Measurements from ENCODE around the gene ATMIN.

ATMIN gene

DNA sequence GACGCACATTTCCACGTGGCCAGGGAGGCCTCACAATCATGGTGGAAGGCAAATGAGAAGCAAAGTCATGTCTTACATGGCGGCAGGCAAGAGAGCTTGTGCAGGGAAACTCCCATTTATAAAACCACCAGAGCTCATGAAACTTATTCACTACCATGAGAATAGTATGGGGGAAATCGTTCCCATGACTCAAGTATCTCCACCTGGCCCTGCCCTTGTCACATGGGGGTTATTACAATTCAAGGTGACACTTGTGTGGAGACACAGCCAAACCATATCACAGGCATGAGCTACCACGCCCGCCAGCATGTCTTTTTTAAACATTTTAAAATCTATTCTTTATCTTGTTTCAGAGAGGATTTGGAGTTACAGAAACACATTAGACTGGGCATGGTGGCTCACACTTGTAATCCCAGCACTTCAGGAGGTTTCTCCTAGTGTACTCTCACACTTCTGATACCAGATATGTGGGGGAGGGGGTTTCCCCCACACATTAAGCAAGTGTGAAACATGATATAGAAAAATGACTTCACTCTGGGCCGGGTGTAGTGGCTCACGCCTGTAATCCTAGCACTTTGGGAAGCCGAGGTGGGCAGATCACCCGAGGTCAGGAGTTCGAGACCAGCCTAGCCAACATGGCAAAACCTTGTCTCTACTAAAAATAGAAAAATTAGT is 5.6 kb upstream of the ATMIN start:
- ATAC-seq (ENCODE audit: insufficient read depth, low read depth) (no peak), DNase-seq (no peak)
- H3K9me3 ChIP-seq (ENCODE audit: insufficient read depth, low read length, severe bottlenecking), result no peaks in the 10 kb centered on the region
- no peak overlapping the region for H3K4me3 ChIP-seq (ENCODE audit: low read depth in 1 of 2, low read length in 2 of 2)
- H2AFZ ChIP-seq (ENCODE audit: low read depth, low read length), result no peak overlapping the region
- peaks cover 52% of the 10 kb centered on the region for H3K36me3 ChIP-seq (ENCODE audit: insufficient read depth, low read length)
- no peaks in the 10 kb centered on the region for H3K4me1 ChIP-seq (ENCODE audit: insufficient read depth, low read length)
- no peaks in the 10 kb centered on the region for H4K20me1 ChIP-seq (ENCODE audit: insufficient read depth, low read length)
- TF ChIP-seq, protein P1, sequence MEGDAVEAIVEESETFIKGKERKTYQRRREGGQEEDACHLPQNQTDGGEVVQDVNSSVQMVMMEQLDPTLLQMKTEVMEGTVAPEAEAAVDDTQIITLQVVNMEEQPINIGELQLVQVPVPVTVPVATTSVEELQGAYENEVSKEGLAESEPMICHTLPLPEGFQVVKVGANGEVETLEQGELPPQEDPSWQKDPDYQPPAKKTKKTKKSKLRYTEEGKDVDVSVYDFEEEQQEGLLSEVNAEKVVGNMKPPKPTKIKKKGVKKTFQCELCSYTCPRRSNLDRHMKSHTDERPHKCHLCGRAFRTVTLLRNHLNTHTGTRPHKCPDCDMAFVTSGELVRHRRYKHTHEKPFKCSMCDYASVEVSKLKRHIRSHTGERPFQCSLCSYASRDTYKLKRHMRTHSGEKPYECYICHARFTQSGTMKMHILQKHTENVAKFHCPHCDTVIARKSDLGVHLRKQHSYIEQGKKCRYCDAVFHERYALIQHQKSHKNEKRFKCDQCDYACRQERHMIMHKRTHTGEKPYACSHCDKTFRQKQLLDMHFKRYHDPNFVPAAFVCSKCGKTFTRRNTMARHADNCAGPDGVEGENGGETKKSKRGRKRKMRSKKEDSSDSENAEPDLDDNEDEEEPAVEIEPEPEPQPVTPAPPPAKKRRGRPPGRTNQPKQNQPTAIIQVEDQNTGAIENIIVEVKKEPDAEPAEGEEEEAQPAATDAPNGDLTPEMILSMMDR (IDR thresholded peaks at IDR 0.05; ENCODE audit: borderline replicate concordance, extremely low read depth, low read length, poor library complexity, severe bottlenecking), result no peak
- TF ChIP-seq EZH2 (IDR thresholded peaks at IDR 0.05; ENCODE audit: borderline replicate concordance, low read depth, low read length, severe bottlenecking), result no peak
- no peak overlapping the region for H3K4me2 ChIP-seq (ENCODE audit: insufficient read depth, low read length)
- no peaks in the 10 kb centered on the region for H3K27me3 ChIP-seq (ENCODE audit: insufficient read depth, low read length, poor library complexity)
- H3K79me2 ChIP-seq (ENCODE audit: insufficient read depth, low read length), result no peaks in the 10 kb centered on the region
- no peak overlapping the region for H3K27ac ChIP-seq (ENCODE audit: low read length)
- no peak overlapping the region for H3K9ac ChIP-seq (ENCODE audit: low read depth, low read length)

GRCh38 chr16:81035975-81036750 is 521 bp downstream of the ATMIN start:
- peak; percentile 43 for ATAC-seq (ENCODE audit: insufficient read depth, low read depth)
- peak; percentile 30 for DNase-seq
- Histone ChIP-seq H3K9ac (ENCODE audit: low read depth, low read length) (peak overlapping the region; percentile 73), H3K79me2 (ENCODE audit: insufficient read depth, low read length) (peaks cover 34% of the 10 kb centered on the region), H3K27ac (ENCODE audit: low read length) (peak overlapping the region; percentile 63), H4K20me1 (ENCODE audit: insufficient read depth, low read length) (peaks cover 9% of the 10 kb centered on the region; the same call in 1 of the 2 replicates), H3K27me3 (ENCODE audit: insufficient read depth, low read length, poor library complexity) (no peaks in the 10 kb centered on the region), H3K4me3 (ENCODE audit: low read depth in 1 of 2, low read length in 2 of 2) (peak overlapping the region; percentile 33 to 62; a peak in 3 of 4 replicates), H3K4me1 (ENCODE audit: insufficient read depth, low read length) (peaks cover 26% of the 10 kb centered on the region), H3K9me3 (ENCODE audit: insufficient read depth, low read length, severe bottlenecking) (no peaks in the 10 kb centered on the region), H3K36me3 (ENCODE audit: insufficient read depth, low read length) (peaks cover 17% of the 10 kb centered on the region), H3K4me2 (ENCODE audit: insufficient read depth, low read length) (peak overlapping the region; percentile 74), H2AFZ (ENCODE audit: low read depth, low read length) (peak overlapping the region; percentile 87)
- TF ChIP-seq EZH2 (IDR thresholded peaks at IDR 0.05; ENCODE audit: borderline replicate concordance, low read depth, low read length, severe bottlenecking), result no peak
- TF ChIP-seq, protein P1 (IDR thresholded peaks at IDR 0.05; ENCODE audit: borderline replicate concordance, extremely low read depth, low read length, poor library complexity, severe bottlenecking), result no peak

GRCh38 chr16:81036751-81037350 is 1.2 kb downstream of the ATMIN start:
- H3K79me2 ChIP-seq (ENCODE audit: insufficient read depth, low read length), result peaks cover 34% of the 10 kb centered on the region

More at GRCh38 chr16:81036751-81037350, 1.2 kb downstream of the ATMIN start:
- TF ChIP-seq, protein P1 (IDR thresholded peaks at IDR 0.05; ENCODE audit: borderline replicate concordance, extremely low read depth, low read length, poor library complexity, severe bottlenecking), result no peak
- TF ChIP-seq EZH2 (IDR thresholded peaks at IDR 0.05; ENCODE audit: borderline replicate concordance, low read depth, low read length, severe bottlenecking), result no peak
- Histone ChIP-seq H3K27ac (ENCODE audit: low read length) (peak overlapping the region; percentile 63; the same call in 1 of the 2 replicates), H4K20me1 (ENCODE audit: insufficient read depth, low read length) (peaks cover 9% of the 10 kb centered on the region; the same call in 1 of the 2 replicates), H3K4me1 (ENCODE audit: insufficient read depth, low read length) (peaks cover 26% of the 10 kb centered on the region), H3K9ac (ENCODE audit: low read depth, low read length) (peak overlapping the region; percentile 73), H3K4me3 (ENCODE audit: low read depth in 1 of 2, low read length in 2 of 2) (peak overlapping the region; percentile 33 to 62; a peak in 3 of 4 replicates), H3K9me3 (ENCODE audit: insufficient read depth, low read length, severe bottlenecking) (no peaks in the 10 kb centered on the region), H3K36me3 (ENCODE audit: insufficient read depth, low read length) (peaks cover 23% of the 10 kb centered on the region), H3K27me3 (ENCODE audit: insufficient read depth, low read length, poor library complexity) (no peaks in the 10 kb centered on the region), H2AFZ (ENCODE audit: low read depth, low read length) (peak overlapping the region; percentile 87), H3K4me2 (ENCODE audit: insufficient read depth, low read length) (peak overlapping the region; percentile 74)
- DNase-seq (no peak), ATAC-seq (ENCODE audit: insufficient read depth, low read depth) (no peak; the same call in 2 of the 3 replicates)
